ENCODE data around the gene CDH4. TPM values are rescaled to one million over a fixed set of nuclear protein-coding genes. Genes with fewer than 3 reads are reported as not detected.

The CDH4 gene
- total RNA-seq, 1 donor from 2014 or later, result 3.2 TPM

- no peak overlapping the region for H3K4me2 ChIP-seq (ENCODE audit: low read length)
- TF ChIP-seq CTCF (IDR thresholded peaks at IDR 0.05; ENCODE audit: insufficient read depth, low read depth, low read length) (no peak), EZH2 (IDR thresholded peaks at IDR 0.05; ENCODE audit: insufficient read depth, low read length) (no peak)
- no peaks in the 10 kb centered on the region for H4K20me1 ChIP-seq (ENCODE audit: insufficient read depth, low read length)
- Mint-ChIP-seq H3K9me3 (ENCODE audit: unreplicated experiment) (peaks cover 3% of the 10 kb centered on the region), H3K36me3 (ENCODE audit: low read depth, unreplicated experiment) (no peaks in the 10 kb centered on the region), H3K27ac (ENCODE audit: unreplicated experiment) (no peak overlapping the region), H3K4me1 (ENCODE audit: low read depth, unreplicated experiment) (no peaks in the 10 kb centered on the region), H3K4me3 (ENCODE audit: unreplicated experiment) (no peak overlapping the region), H3K27me3 (ENCODE audit: low read depth, unreplicated experiment) (peaks cover 35% of the 10 kb centered on the region)
- H3K79me2 ChIP-seq (ENCODE audit: insufficient read depth, low read length), result no peaks in the 10 kb centered on the region
- no peak overlapping the region for H3K4me3 ChIP-seq (ENCODE audit: insufficient read depth, low read depth, low read length)
- FAIRE-seq, result no peak
- H3K9me3 ChIP-seq (ENCODE audit: insufficient read depth, low read depth, low read length), result no peaks in the 10 kb centered on the region
- no peaks in the 10 kb centered on the region for H3K27me3 ChIP-seq (ENCODE audit: insufficient read depth, low read length)
- H3K9ac ChIP-seq (ENCODE audit: low read length), result no peak overlapping the region
- no peaks in the 10 kb centered on the region for H3K36me3 ChIP-seq (ENCODE audit: insufficient read depth, low read length)
- DNase-seq (ENCODE audit: low read depth), result no peak
- H3K4me1 ChIP-seq (ENCODE audit: insufficient read depth, low read length), result no peaks in the 10 kb centered on the region
- H2AFZ ChIP-seq (ENCODE audit: low read depth, low read length), result no peak overlapping the region
- H3K27ac ChIP-seq (ENCODE audit: low read depth, low read length), result no peak overlapping the region
Observed at GRCh38 chr20:61819921-61820825, 568.1 kb downstream of the CDH4 start.

GRCh38 chr20:61821735-61822134 lies 569.7 kb downstream of the CDH4 start:
- no peak for FAIRE-seq
- Mint-ChIP-seq H3K36me3 (ENCODE audit: low read depth, unreplicated experiment) (no peaks in the 10 kb centered on the region), H3K4me3 (ENCODE audit: unreplicated experiment) (no peak overlapping the region), H3K27ac (ENCODE audit: unreplicated experiment) (no peak overlapping the region), H3K4me1 (ENCODE audit: low read depth, unreplicated experiment) (no peaks in the 10 kb centered on the region), H3K9me3 (ENCODE audit: unreplicated experiment) (peaks cover 3% of the 10 kb centered on the region), H3K27me3 (ENCODE audit: low read depth, unreplicated experiment) (peaks cover 29% of the 10 kb centered on the region)
- H3K4me3 ChIP-seq (ENCODE audit: insufficient read depth, low read depth, low read length), result no peak overlapping the region
- H3K9ac ChIP-seq (ENCODE audit: low read length), result no peak overlapping the region
- H3K9me3 ChIP-seq (ENCODE audit: insufficient read depth, low read depth, low read length), result no peaks in the 10 kb centered on the region
- no peaks in the 10 kb centered on the region for H3K27me3 ChIP-seq (ENCODE audit: insufficient read depth, low read length)
- H2AFZ ChIP-seq (ENCODE audit: low read depth, low read length), result no peak overlapping the region
- no peaks in the 10 kb centered on the region for H3K79me2 ChIP-seq (ENCODE audit: insufficient read depth, low read length)
- no peaks in the 10 kb centered on the region for H4K20me1 ChIP-seq (ENCODE audit: insufficient read depth, low read length)
- DNase-seq (ENCODE audit: low read depth), result no peak
- H3K4me1 ChIP-seq (ENCODE audit: insufficient read depth, low read length), result no peaks in the 10 kb centered on the region
- H3K4me2 ChIP-seq (ENCODE audit: low read length), result no peak overlapping the region
- no peaks in the 10 kb centered on the region for H3K36me3 ChIP-seq (ENCODE audit: insufficient read depth, low read length)
- TF ChIP-seq EZH2 (IDR thresholded peaks at IDR 0.05; ENCODE audit: insufficient read depth, low read length), result no peak
- TF ChIP-seq CTCF (IDR thresholded peaks at IDR 0.05; ENCODE audit: insufficient read depth, low read depth, low read length), result no peak
- H3K27ac ChIP-seq (ENCODE audit: low read depth, low read length), result no peak overlapping the region

GRCh38 chr20:61822396-61822795 lies 570.3 kb downstream of the CDH4 start:
- Mint-ChIP-seq H3K4me1 (ENCODE audit: low read depth, unreplicated experiment) (no peaks in the 10 kb centered on the region), H3K36me3 (ENCODE audit: low read depth, unreplicated experiment) (peaks cover under 1% of the 10 kb centered on the region), H3K4me3 (ENCODE audit: unreplicated experiment) (no peak overlapping the region), H3K27ac (ENCODE audit: unreplicated experiment) (no peak overlapping the region), H3K27me3 (ENCODE audit: low read depth, unreplicated experiment) (peaks cover 29% of the 10 kb centered on the region), H3K9me3 (ENCODE audit: unreplicated experiment) (peaks cover 6% of the 10 kb centered on the region)
- Histone ChIP-seq H3K4me2 (ENCODE audit: low read length) (no peak overlapping the region), H3K9me3 (ENCODE audit: insufficient read depth, low read depth, low read length) (no peaks in the 10 kb centered on the region), H3K4me1 (ENCODE audit: insufficient read depth, low read length) (no peaks in the 10 kb centered on the region), H3K27ac (ENCODE audit: low read depth, low read length) (no peak overlapping the region), H3K4me3 (ENCODE audit: insufficient read depth, low read depth, low read length) (no peak overlapping the region), H4K20me1 (ENCODE audit: insufficient read depth, low read length) (no peaks in the 10 kb centered on the region), H3K27me3 (ENCODE audit: insufficient read depth, low read length) (no peaks in the 10 kb centered on the region), H2AFZ (ENCODE audit: low read depth, low read length) (no peak overlapping the region), H3K36me3 (ENCODE audit: insufficient read depth, low read length) (no peaks in the 10 kb centered on the region), H3K79me2 (ENCODE audit: insufficient read depth, low read length) (no peaks in the 10 kb centered on the region), H3K9ac (ENCODE audit: low read length) (no peak overlapping the region)
- no peak for DNase-seq (ENCODE audit: low read depth)
- FAIRE-seq, result no peak
- no peak for TF ChIP-seq CTCF (IDR thresholded peaks at IDR 0.05; ENCODE audit: insufficient read depth, low read depth, low read length)
- no peak for TF ChIP-seq EZH2 (IDR thresholded peaks at IDR 0.05; ENCODE audit: insufficient read depth, low read length)

Measured in astrocyte (in vitro differentiated cells and primary cell).